Measurements from ENCODE around the gene PRKCA.

- TF ChIP-seq CTCF (IDR thresholded peaks at IDR 0.05): no peak
- no peak for TF ChIP-seq POLR2A (IDR thresholded peaks at IDR 0.05)
Measured at GRCh38 chr17:66494023-66494803, 191.8 kb downstream of the PRKCA start.

All from ovary (tissue), 3 donors.